IMR-90 (cell line): Measurements from ENCODE around the gene FBXL14.

Experiments
- CTCF ChIP-seq: conservative IDR thresholded peaks from 2 replicates; pipeline ENCODE4 v1.5.1; 2012; ENCODE audit warnings: mild to moderate bottlenecking, low read depth, low read length, improper control_type of control experiment
- POLR2A ChIP-seq: IDR thresholded peaks from 2 replicates; pipeline ENCODE4 v1.6.1; 2012; ENCODE audit warnings: mild to moderate bottlenecking, low read depth, low read length
- SMC3 ChIP-seq: fragments of 150-350 bp; IDR thresholded peaks from 2 replicates; pipeline ENCODE4 v1.6.1; 2016; ENCODE audit warnings: low read depth, mild to moderate bottlenecking, antibody characterized with exemption, low read length, moderate library complexity

- TF ChIP-seq CTCF (no peak), SMC3 (no peak), POLR2A (no peak)
Measured at GRCh38 chr12:1564067-1564466, 30.3 kb downstream of the FBXL14 start.
